Measurements from ENCODE around the gene EPHA7.

- TF ChIP-seq CTCF (IDR thresholded peaks at IDR 0.05) (no peak), POLR2A (IDR thresholded peaks at IDR 0.05) (no peak)
These were observed 28.5 kb upstream of the EPHA7 start for GRCh38 chr6:93447874-93448273.
